K562 (cell line): ENCODE measurements around the gene ENG. TPM values are rescaled to one million over a fixed set of nuclear protein-coding genes. Genes with fewer than 3 reads are reported as not detected.

Experiments used
- ARID4B ChIP-seq: sonication (generic); formaldehyde crosslinking; IDR thresholded peaks from 2 replicates; pipeline ENCODE4 v1.8.0; 2022; ENCODE audit warnings: mild to moderate bottlenecking, missing genetic modification reagents
- ATF3 ChIP-seq, 2 experiments: fragments of 450-650 bp in 1 of 2; sonication (generic) in 1 of 2; formaldehyde crosslinking in 1 of 2; IDR thresholded peaks in 1 of 2; conservative IDR thresholded peaks in 1 of 2; 2 replicates each; pipeline versions ENCODE4 v1.6.1 to v1.8.1; 2016 to 2023; ENCODE audit warnings: mild to moderate bottlenecking in 2 of 2, moderate library complexity in 2 of 2, inconsistent platforms in 1 of 2, missing genetic modification reagents in 1 of 2
- CBFA2T3 ChIP-seq: fragments of 450-650 bp; IDR thresholded peaks from 2 replicates; pipeline ENCODE4 v1.6.1; 2017
- DPF2 ChIP-seq: fragments of 450-650 bp; IDR thresholded peaks from 2 replicates; pipeline ENCODE4 v1.6.1; 2016
- E2F1 ChIP-seq: sonication (generic); formaldehyde crosslinking; IDR thresholded peaks from 2 replicates; pipeline ENCODE4 v1.8.1; 2023; ENCODE audit warnings: mild to moderate bottlenecking, missing genetic modification reagents, moderate library complexity
- EGR1 ChIP-seq: fragments of 450-650 bp; conservative IDR thresholded peaks from 2 replicates; pipeline ENCODE4 v1.6.1; 2017; ENCODE audit warnings: mild to moderate bottlenecking
- KDM5B ChIP-seq: fragments of 200-600 bp; sonication (generic); IDR thresholded peaks from 2 replicates; pipeline ENCODE4 v1.6.1; 2012; ENCODE audit warnings: low read depth, mild to moderate bottlenecking, moderate library complexity, low read length, control low read depth, inconsistent platforms; ENCODE audit not compliant: insufficient replicate concordance
- PHF8 ChIP-seq: fragments of 200-600 bp; sonication (generic); IDR thresholded peaks from 2 replicates; pipeline ENCODE4 v1.6.1; 2012; ENCODE audit warnings: mixed run types, mild to moderate bottlenecking, inconsistent platforms, low read length, moderate library complexity, borderline replicate concordance
- POLR2A ChIP-seq: fragments of 450-650 bp; conservative IDR thresholded peaks from 2 replicates; pipeline ENCODE4 v1.6.1; 2016
- PRPF4 ChIP-seq: fragments of 200-400 bp; formaldehyde crosslinking; IDR thresholded peaks from one replicate; pipeline ENCODE4 v1.6.1; 2017; ENCODE audit warnings: low read length, low read depth, mild to moderate bottlenecking; ENCODE audit not compliant: insufficient read depth, poor library complexity, severe bottlenecking
- RBBP5 ChIP-seq: fragments of 200-600 bp; sonication (generic); IDR thresholded peaks from 2 replicates; pipeline ENCODE4 v1.6.1; 2012; ENCODE audit warnings: borderline replicate concordance, mild to moderate bottlenecking, low read length, control low read depth, inconsistent platforms; ENCODE audit not compliant: insufficient read depth, poor library complexity, severe bottlenecking
- STAT5B ChIP-seq: fragments of 250-450 bp; sonication (Bioruptor Pico); IDR thresholded peaks from 2 replicates; pipeline ENCODE4 v1.8.0; 2021; ENCODE audit warnings: mild to moderate bottlenecking, inconsistent platforms
- ZNF507 ChIP-seq: conservative IDR thresholded peaks from 2 replicates; pipeline ENCODE4 v1.6.1; 2017; ENCODE audit warnings: missing genetic modification characterization, missing compliant biosample characterization
- ZNF695 ChIP-seq: fragments of 450-650 bp; formaldehyde crosslinking; IDR thresholded peaks from 2 replicates; pipeline ENCODE4 v1.4.0; 2020; ENCODE audit warnings: mild to moderate bottlenecking, moderate library complexity
- ZNF75A ChIP-seq: fragments of 450-650 bp; formaldehyde crosslinking; IDR thresholded peaks from 2 replicates; pipeline ENCODE4 v1.4.0; 2020; ENCODE audit warnings: mild to moderate bottlenecking
- polyA plus RNA-seq, 8 experiments: library from polyadenylated mRNA; depleted of rRNA in 4 of 8; stranded (reverse) in 5 of 8; unstranded in 3 of 8; fragments of >200 nt; fragmentation: Nextera tagmentation in 2 of 8; fragmentation: Illumina TruSeq in 1 of 8; extraction: Ambion mirVana in 2 of 8; extraction: Trizol in 1 of 8; gene quantifications; 2 replicates each; pipeline versions ENCODE4 v1.2.1 to v1.2.3, GENCODE V29; 2011 to 2014; ENCODE audit warnings: inconsistent platforms in 1 of 8, missing spikeins in 1 of 8
- total RNA-seq, 7 experiments: library from RNA; depleted of rRNA in 6 of 7; stranded (reverse); fragments of >200 nt in 6 of 7; fragmentation: Illumina TruSeq in 2 of 7; extraction: Trizol in 2 of 7; gene quantifications; 2 replicates each; pipeline versions ENCODE4 v1.2.1 to v1.2.3, GENCODE V29; 2011 to 2021; ENCODE audit warnings: low replicate concordance in 1 of 7

The ENG gene
- total and polyA plus RNA-seq, 9 of the 15 experiments (the other 6 are each of a cell fraction or from before 2014, with no cell fraction given), result 0.04 to 0.40 (median 0.14) TPM; not detected in 1

GRCh38 chr9:127862075-127863011 lies 7.9 kb upstream of the ENG start (continued):
- peak; percentile 9; the same call in 1 of the 2 replicates for TF ChIP-seq ATF3 (IDR thresholded peaks at IDR 0.05)
- TF ChIP-seq ATF3 (CRISPR knock-in tag; conservative IDR thresholded peaks at IDR 0.05), result no peak
- TF ChIP-seq DPF2, result peak; percentile 91
- TF ChIP-seq E2F1 (CRISPR knock-in tag), result no peak
- TF ChIP-seq PHF8, result peak; percentile 51; the same call in 1 of the 2 replicates
- peak; percentile 49; the same call in 1 of the 2 replicates for TF ChIP-seq ARID4B (CRISPR knock-in tag)
- TF ChIP-seq STAT5B (CRISPR knock-in tag), result no peak
- no peak for TF ChIP-seq PRPF4
- no peak for TF ChIP-seq ZNF507 (tag)
- 0 out of 2 replicates have a peak, but pooled peaks have one; percentile 10 for TF ChIP-seq EGR1
- TF ChIP-seq ZNF695 (CRISPR knock-in tag), result no peak
- peak; percentile 40 for TF ChIP-seq KDM5B
- no peak for TF ChIP-seq ZNF75A (CRISPR knock-in tag)
- TF ChIP-seq POLR2A, result peak; percentile 62
- TF ChIP-seq RBBP5, result peak; percentile 11
- peak; percentile 87 for TF ChIP-seq CBFA2T3
